Nucleus accumbens (tissue), 56 donors: ENCODE measurements around the gene KCNMB1.

Experiments
- DNase-seq, 56 donors: peaks; one replicate each; lab custom pipeline; 2025; lab: John Stamatoyannopoulos, UW

KCNMB1 gene

GRCh38 chr5:170388818-170389549 lies at the start of gene KCNMB1:
Gene KCNMB1, minus strand, starts transcription at chr5:170389367. Its CDS starts 3,920 bp downstream, at chr5:170385447.
- DNase-seq = peak in 1 of 56 donors; percentile 21

GRCh38 chr5:170438581-170438980 lies 49.4 kb upstream of the KCNMB1 start:
- no peak for DNase-seq

GRCh38 chr5:170437621-170438375 lies 48.6 kb upstream of the KCNMB1 start:
- no peak for DNase-seq

GRCh38 chr5:170436335-170436734 lies 47.2 kb upstream of the KCNMB1 start:
- no peak for DNase-seq

GRCh38 chr5:170434966-170435605 lies 45.9 kb upstream of the KCNMB1 start:
- peak in 50 of 56 donors; percentile 8 to 83 (median 44) for DNase-seq

GRCh38 chr5:170432669-170433068 lies 43.5 kb upstream of the KCNMB1 start:
- DNase-seq = no peak

GRCh38 chr5:170431571-170431970 lies 42.4 kb upstream of the KCNMB1 start:
- no peak for DNase-seq

GRCh38 chr5:170430866-170431437 lies 41.8 kb upstream of the KCNMB1 start:
- DNase-seq = no peak

- DNase-seq = no peak
These were observed 41.1 kb upstream of the KCNMB1 start for GRCh38 chr5:170430256-170430655.

- DNase-seq = no peak
These were observed 39.8 kb upstream of the KCNMB1 start for GRCh38 chr5:170429014-170429413.

- DNase-seq = no peak
These were observed 38.6 kb upstream of the KCNMB1 start for GRCh38 chr5:170427672-170428236.

- no peak for DNase-seq
These were observed 37.6 kb upstream of the KCNMB1 start for GRCh38 chr5:170426786-170427185.

GRCh38 chr5:170426149-170426767 lies 37.1 kb upstream of the KCNMB1 start:
- DNase-seq = no peak

- DNase-seq = no peak
These were observed 36.6 kb upstream of the KCNMB1 start for GRCh38 chr5:170425731-170426130.

GRCh38 chr5:170424629-170425028 lies 35.5 kb upstream of the KCNMB1 start:
- no peak for DNase-seq

- DNase-seq = no peak
These were observed 34.5 kb upstream of the KCNMB1 start for GRCh38 chr5:170423692-170424091.

- no peak for DNase-seq
These were observed 32.7 kb upstream of the KCNMB1 start for GRCh38 chr5:170421826-170422225.

- peak in 43 of 56 donors; percentile 6 to 73 (median 32) for DNase-seq
These were observed 31.7 kb upstream of the KCNMB1 start for GRCh38 chr5:170420806-170421412.

- no peak for DNase-seq
These were observed 30.5 kb upstream of the KCNMB1 start for GRCh38 chr5:170419643-170420042.

- no peak for DNase-seq
These were observed 29.6 kb upstream of the KCNMB1 start for GRCh38 chr5:170418736-170419135.
